Measurements from ENCODE around the gene PPFIA1.

- no peak for TF ChIP-seq EZH2phosphoT487 (IDR thresholded peaks at IDR 0.05; ENCODE audit: borderline replicate concordance, low read depth)
- no peak for TF ChIP-seq YY1 (IDR thresholded peaks at IDR 0.05; ENCODE audit: low read depth)
- no peak for TF ChIP-seq FOXM1 (IDR thresholded peaks at IDR 0.05; ENCODE audit: low read depth)
- no peak for TF ChIP-seq CTCF (IDR thresholded peaks at IDR 0.05)
- TF ChIP-seq IRF3 (IDR thresholded peaks at IDR 0.05; ENCODE audit: low read depth, low read length): no peak
- no peak for TF ChIP-seq EP300 (IDR thresholded peaks at IDR 0.05; ENCODE audit: borderline replicate concordance in 1 of 2, low read depth in 1 of 2, low read length in 1 of 2)
- TF ChIP-seq REST (IDR thresholded peaks at IDR 0.05; ENCODE audit: low read depth, low read length): no peak
- no peak for TF ChIP-seq JUND (IDR thresholded peaks at IDR 0.05)
These were observed 123.9 kb downstream of the PPFIA1 start for GRCh38 chr11:70394211-70394950.
